ENCODE measurements around the gene PITRM1.
A peak's percentile ranks its signal among the peaks of the same experiment; 100 is the strongest.

PITRM1 gene

DNA sequence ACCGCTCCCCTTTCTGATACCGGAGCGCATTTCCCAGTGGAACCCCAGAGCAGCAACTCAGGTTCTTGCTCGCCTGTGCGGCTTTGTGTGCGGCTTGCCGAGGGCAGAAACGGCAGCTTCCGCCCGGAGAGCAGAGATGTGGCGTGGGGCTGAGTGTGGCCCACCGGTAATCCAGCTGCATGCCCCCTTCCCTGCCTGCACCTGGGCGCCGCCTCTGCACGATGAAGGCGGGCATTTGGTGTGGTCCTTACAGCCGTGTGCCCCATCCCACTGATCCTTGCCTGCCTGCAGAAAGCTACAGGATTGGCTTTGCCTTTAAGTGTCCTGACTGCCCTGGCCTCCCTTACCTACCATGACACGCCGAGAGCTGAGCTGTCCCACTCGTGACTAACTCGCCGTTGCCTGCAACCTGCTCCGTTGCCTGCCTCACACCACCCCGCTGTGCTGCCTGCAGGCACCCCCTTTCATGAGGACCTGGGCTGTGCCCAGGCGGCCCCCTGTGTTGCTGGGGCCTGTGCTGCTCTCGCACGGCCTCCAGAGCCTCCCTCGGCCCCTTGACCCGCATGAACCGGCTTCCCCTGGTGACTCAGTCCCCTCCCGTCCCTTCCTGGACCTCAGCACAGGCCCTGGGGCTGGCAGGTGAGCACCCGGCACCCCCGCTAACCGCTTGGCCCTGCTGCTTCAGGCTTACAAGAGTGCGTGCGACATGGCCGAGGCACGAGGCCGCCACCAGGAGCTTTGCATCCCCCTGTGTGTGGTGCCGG is 48.0 kb downstream of the PITRM1 start:
- TF ChIP-seq, protein P1, sequence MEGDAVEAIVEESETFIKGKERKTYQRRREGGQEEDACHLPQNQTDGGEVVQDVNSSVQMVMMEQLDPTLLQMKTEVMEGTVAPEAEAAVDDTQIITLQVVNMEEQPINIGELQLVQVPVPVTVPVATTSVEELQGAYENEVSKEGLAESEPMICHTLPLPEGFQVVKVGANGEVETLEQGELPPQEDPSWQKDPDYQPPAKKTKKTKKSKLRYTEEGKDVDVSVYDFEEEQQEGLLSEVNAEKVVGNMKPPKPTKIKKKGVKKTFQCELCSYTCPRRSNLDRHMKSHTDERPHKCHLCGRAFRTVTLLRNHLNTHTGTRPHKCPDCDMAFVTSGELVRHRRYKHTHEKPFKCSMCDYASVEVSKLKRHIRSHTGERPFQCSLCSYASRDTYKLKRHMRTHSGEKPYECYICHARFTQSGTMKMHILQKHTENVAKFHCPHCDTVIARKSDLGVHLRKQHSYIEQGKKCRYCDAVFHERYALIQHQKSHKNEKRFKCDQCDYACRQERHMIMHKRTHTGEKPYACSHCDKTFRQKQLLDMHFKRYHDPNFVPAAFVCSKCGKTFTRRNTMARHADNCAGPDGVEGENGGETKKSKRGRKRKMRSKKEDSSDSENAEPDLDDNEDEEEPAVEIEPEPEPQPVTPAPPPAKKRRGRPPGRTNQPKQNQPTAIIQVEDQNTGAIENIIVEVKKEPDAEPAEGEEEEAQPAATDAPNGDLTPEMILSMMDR (IDR thresholded peaks at IDR 0.05; ENCODE audit: low read depth, low read length, missing control alignments), result no peak
- no peak overlapping the region for H3K4me3 ChIP-seq (ENCODE audit: low read depth, low read length)
- DNase-seq (ENCODE audit: low read depth), result no peak
- in situ Hi-C loops (cut with HindIII; ENCODE audit: low sequenced_read_pairs), result no loop called here

DNA sequence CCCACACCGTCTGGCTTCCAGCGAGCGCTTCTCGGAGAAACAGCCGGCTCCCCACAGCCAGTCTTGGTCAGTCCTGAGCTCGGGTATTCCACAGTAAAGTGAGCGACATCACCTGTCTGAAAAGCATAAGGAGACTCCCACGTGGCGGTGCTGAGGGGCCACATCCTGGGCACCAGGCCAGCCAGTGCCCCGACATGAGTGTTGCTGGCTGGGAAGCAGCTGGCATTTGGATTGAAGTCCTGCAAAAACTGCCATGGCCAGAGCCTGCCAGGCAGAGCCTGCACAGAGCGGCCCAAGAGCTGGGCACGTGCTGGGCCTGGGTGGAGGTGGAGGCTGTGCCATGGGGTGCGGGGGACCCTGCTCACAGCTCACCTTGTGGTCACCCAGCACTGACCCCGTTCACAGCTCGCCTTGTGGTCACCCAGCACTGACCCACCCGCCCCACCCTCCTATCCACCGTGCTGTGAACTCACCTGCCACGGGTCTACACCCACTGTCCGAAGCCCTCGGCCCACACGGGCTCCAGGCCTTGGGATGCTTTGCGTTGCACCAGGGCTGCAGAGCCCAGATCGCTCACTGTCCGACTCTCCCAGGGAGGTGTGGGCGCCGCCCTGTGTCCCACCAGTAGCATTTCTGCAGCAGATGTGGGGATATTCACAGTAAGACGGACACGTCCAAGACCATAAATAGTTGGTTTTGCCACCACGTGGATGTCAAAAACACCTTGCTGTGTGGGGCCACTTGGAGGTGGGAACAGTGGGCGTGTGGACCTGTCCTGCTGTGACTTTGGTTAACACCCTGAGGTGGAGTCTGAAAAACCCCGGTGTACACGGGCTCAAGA is 48.8 kb downstream of the PITRM1 start:
- no peak overlapping the region for H3K4me3 ChIP-seq (ENCODE audit: low read depth, low read length)
- TF ChIP-seq, protein P1 (IDR thresholded peaks at IDR 0.05; ENCODE audit: low read depth, low read length, missing control alignments), result no peak
- in situ Hi-C loops (cut with HindIII; ENCODE audit: low sequenced_read_pairs), result no loop called here
- DNase-seq (ENCODE audit: low read depth), result no peak

- in situ Hi-C loops (cut with HindIII; ENCODE audit: low sequenced_read_pairs), result no loop called here
- TF ChIP-seq, protein P1 (IDR thresholded peaks at IDR 0.05; ENCODE audit: low read depth, low read length, missing control alignments), result no peak
- no peak for DNase-seq (ENCODE audit: low read depth)
- H3K4me3 ChIP-seq (ENCODE audit: low read depth, low read length), result no peak overlapping the region
These were observed 49.9 kb downstream of the PITRM1 start for GRCh38 chr10:3122486-3123205.

- in situ Hi-C loops (cut with HindIII; ENCODE audit: low sequenced_read_pairs), result no loop called here
- no peak overlapping the region for H3K4me3 ChIP-seq (ENCODE audit: low read depth, low read length)
- TF ChIP-seq, protein P1 (IDR thresholded peaks at IDR 0.05; ENCODE audit: low read depth, low read length, missing control alignments), result no peak
- DNase-seq (ENCODE audit: low read depth), result no peak
These were observed 50.5 kb downstream of the PITRM1 start for GRCh38 chr10:3122034-3122433.

DNA sequence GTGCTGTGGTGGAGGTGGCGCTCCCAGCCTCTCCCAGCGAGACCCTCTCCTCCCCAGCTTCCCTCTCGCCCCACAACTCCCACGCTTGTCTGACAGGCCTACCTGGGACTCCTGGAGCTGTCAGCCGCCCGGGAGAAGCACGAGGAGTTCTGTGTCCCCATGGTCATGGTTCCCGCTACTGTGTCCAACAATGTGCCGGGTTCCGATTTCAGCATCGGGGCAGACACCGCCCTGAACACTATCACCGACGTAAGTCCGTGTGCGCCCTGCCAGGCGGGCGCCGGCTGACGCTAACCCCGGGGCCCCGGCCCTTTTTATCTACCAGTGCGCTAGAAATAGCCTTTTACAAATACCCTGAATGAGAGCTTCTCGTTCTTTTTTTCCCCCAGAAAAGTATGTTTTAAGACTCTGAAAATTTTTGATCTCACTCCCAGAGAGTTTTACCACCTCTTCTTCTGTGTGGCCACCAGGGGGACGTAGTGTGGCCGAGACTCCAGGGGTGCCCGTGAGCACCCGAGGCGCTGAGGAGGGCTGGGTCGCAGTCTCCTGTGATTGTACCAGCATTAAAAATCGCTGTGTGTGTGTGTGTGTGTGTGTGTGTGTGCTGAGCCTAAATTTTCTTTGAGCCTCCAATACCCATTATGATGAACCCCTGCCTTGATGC is 52.7 kb downstream of the PITRM1 start:
- no peak overlapping the region for H3K4me3 ChIP-seq (ENCODE audit: low read depth, low read length)
- in situ Hi-C loops (cut with HindIII; ENCODE audit: low sequenced_read_pairs), result no loop called here
- no peak for DNase-seq (ENCODE audit: low read depth)
- TF ChIP-seq, protein P1 (IDR thresholded peaks at IDR 0.05; ENCODE audit: low read depth, low read length, missing control alignments), result peak; percentile 67

DNA sequence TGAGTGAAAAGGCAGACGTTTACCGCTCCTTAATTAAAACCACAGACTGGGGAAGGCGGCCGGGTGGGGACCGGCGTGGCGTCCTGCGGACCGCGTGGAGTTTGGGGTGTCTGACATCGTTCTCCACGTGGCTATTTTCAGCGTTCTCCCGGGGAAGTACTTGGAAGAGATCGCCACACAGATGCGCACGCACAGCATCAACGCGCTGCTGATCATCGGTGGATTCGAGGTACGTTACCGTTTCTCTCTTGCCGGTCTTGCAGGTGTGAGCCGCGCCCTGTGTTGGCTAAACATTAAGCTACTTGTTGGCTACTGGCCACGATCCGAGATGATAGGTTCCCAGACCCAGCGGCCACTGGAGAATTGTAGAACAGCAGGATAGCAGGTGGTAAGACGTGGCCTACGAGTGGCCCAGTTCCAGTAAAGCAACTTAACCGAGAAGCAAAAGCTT is 53.9 kb downstream of the PITRM1 start:
- in situ Hi-C loops (cut with HindIII; ENCODE audit: low sequenced_read_pairs), result no loop called here
- no peak overlapping the region for H3K4me3 ChIP-seq (ENCODE audit: low read depth, low read length)
- TF ChIP-seq, protein P1 (IDR thresholded peaks at IDR 0.05; ENCODE audit: low read depth, low read length, missing control alignments), result no peak
- DNase-seq (ENCODE audit: low read depth), result no peak

Data from astrocyte of the cerebellum (primary cell).